H1 (cell line): ENCODE measurements around the gene RAB8B. TPM values are rescaled to one million over a fixed set of nuclear protein-coding genes. Genes with fewer than 3 reads are reported as not detected.

Source experiments
- ATF2 ChIP-seq: IDR thresholded peaks from 2 replicates; pipeline ENCODE4 v1.6.1; 2012; ENCODE audit warnings: low read length, inconsistent platforms
- BACH1 ChIP-seq: IDR thresholded peaks from 2 replicates; pipeline ENCODE4 v1.6.1; 2012; ENCODE audit warnings: low read length, improper control_type of control experiment
- CBX5 ChIP-seq: fragments of 300-800, 300-1000 bp; sonication (generic); IDR thresholded peaks from 2 replicates; pipeline ENCODE4 v1.7.1; 2016; ENCODE audit warnings: antibody characterized with exemption, low read length, low read depth
- CTCF ChIP-seq, 3 experiments: IDR thresholded peaks; 1 replicate in 2 of 3; 2 replicates in 1 of 3; pipeline versions ENCODE4 v1.5.1 to v1.6.1; 2011; ENCODE audit warnings: low read length in 3 of 3, mild to moderate bottlenecking in 3 of 3, inconsistent platforms in 2 of 3, low read depth in 1 of 3, moderate library complexity in 1 of 3; ENCODE audit not compliant: insufficient read depth in 1 of 3; ENCODE audit errors: control extremely low read depth in 1 of 3
- NANOG ChIP-seq: IDR thresholded peaks from 2 replicates; pipeline ENCODE4 v1.6.1; 2011; ENCODE audit warnings: low read length, low read depth, mild to moderate bottlenecking, inconsistent platforms; ENCODE audit not compliant: insufficient read depth, poor library complexity, severe bottlenecking
- polyA plus RNA-seq, 7 experiments: library from polyadenylated mRNA; depleted of rRNA in 3 of 7; stranded (reverse) in 5 of 7; unstranded in 2 of 7; fragments of >200 nt in 5 of 7; fragments of 200-250 nt in 2 of 7; gene quantifications; 1 replicate in 5 of 7; 2 replicates in 1 of 7; 4 replicates in 1 of 7; pipeline versions ENCODE4 v1.2.1 to v1.2.3, GENCODE V29; 2011 to 2013; ENCODE audit warnings: missing spikeins in 2 of 7, mixed read lengths in 2 of 7
- total RNA-seq: library from RNA; stranded (reverse); fragmentation: NEBNext Ultra II Directional; extraction: Animal tissue kit (Norgen Biotek cat#: 25700); gene quantifications from 2 replicates; pipeline ENCODE4 v1.2.1, GENCODE V29; 2021

Gene RAB8B
- total and polyA plus RNA-seq, 2 of the 8 experiments (the other 6 are each of a cell fraction or from before 2014, with no cell fraction given): 9.5 to 47.8 TPM

- TF ChIP-seq BACH1: 0 out of 2 replicates have a peak, but pooled peaks have one; percentile 15
- no peak for TF ChIP-seq CTCF (IDR thresholded peaks at IDR 0.05; ENCODE audit: control extremely low read depth in 1 of 3, insufficient read depth in 1 of 3, low read depth in 1 of 3, low read length in 3 of 3)
- no peak for TF ChIP-seq CBX5
- TF ChIP-seq ATF2: no peak
- TF ChIP-seq NANOG: no peak
Observed at GRCh38 chr15:63188926-63189871, at the start of gene RAB8B (continued).
